H9 (cell line): ENCODE data around the gene FAM72B. TPM values are rescaled to one million over a fixed set of nuclear protein-coding genes. Genes with fewer than 3 reads are reported as not detected.
"Not testable (repeated sequence)": the region's sequence is repeated elsewhere in the genome, so short reads cannot be mapped to it uniquely, and the experiment has no call there.

Source experiments
- DNase-seq: peaks from one replicate; pipeline ENCODE4 v3.0.0-alpha.2; 2017
- H2AFZ ChIP-seq: one replicate; pipeline ENCODE4 v1.6.1; 2013; ENCODE audit warnings: mild to moderate bottlenecking, low read length, control low read depth, moderate library complexity
- H2AK5ac ChIP-seq: 2 replicates; pipeline ENCODE4 v1.6.1; 2013; ENCODE audit warnings: low read length, control low read depth, mixed read lengths; ENCODE audit not compliant: insufficient read length
- H2BK120ac ChIP-seq: one replicate; pipeline ENCODE4 v1.6.1; 2013; ENCODE audit warnings: low read depth, mild to moderate bottlenecking, low read length, control low read depth, inconsistent platforms; ENCODE audit not compliant: poor library complexity, severe bottlenecking
- H2BK12ac ChIP-seq: 2 replicates; pipeline ENCODE4 v1.6.1; 2013; ENCODE audit warnings: low read length, control low read depth, mixed read lengths, low read depth; ENCODE audit not compliant: insufficient read length
- H2BK15ac ChIP-seq: 2 replicates; pipeline ENCODE4 v1.6.1; 2013; ENCODE audit warnings: low read depth, low read length, control low read depth
- H2BK20ac ChIP-seq: one replicate; pipeline ENCODE4 v1.6.1; 2013; ENCODE audit warnings: low read depth, mild to moderate bottlenecking, low read length, control low read depth, inconsistent platforms; ENCODE audit not compliant: poor library complexity, severe bottlenecking
- H2BK5ac ChIP-seq: 2 replicates; pipeline ENCODE4 v1.6.1; 2013; ENCODE audit warnings: low read length, control low read depth, mixed read lengths; ENCODE audit not compliant: insufficient read length
- H3K14ac ChIP-seq: 2 replicates; pipeline ENCODE4 v1.6.1; 2013; ENCODE audit warnings: low read length, control low read depth; ENCODE audit not compliant: insufficient read depth
- H3K18ac ChIP-seq: 2 replicates; pipeline ENCODE4 v1.6.1; 2013; ENCODE audit warnings: low read depth, mild to moderate bottlenecking, mixed read lengths, low read length, control low read depth; ENCODE audit not compliant: insufficient read length
- H3K23ac ChIP-seq: 2 replicates; pipeline ENCODE4 v1.6.1; 2013; ENCODE audit warnings: low read length, control low read depth, mixed read lengths, low read depth; ENCODE audit not compliant: insufficient read length
- H3K23me2 ChIP-seq: 2 replicates; pipeline ENCODE4 v1.6.1; 2013; ENCODE audit warnings: low read depth, mild to moderate bottlenecking, mixed read lengths, low read length, control low read depth; ENCODE audit not compliant: insufficient read length, poor library complexity, severe bottlenecking
- H3K27ac ChIP-seq: 2 replicates; pipeline ENCODE4 v1.5.1; 2013; ENCODE audit warnings: low read length, control low read depth, mixed read lengths, low read depth; ENCODE audit not compliant: insufficient read length
- H3K27me3 ChIP-seq: 2 replicates; pipeline ENCODE4 v1.6.1; 2013; ENCODE audit warnings: low read length, control low read depth, inconsistent platforms; ENCODE audit not compliant: insufficient read depth
- H3K4ac ChIP-seq: 2 replicates; pipeline ENCODE4 v1.6.1; 2013; ENCODE audit warnings: low read depth, mild to moderate bottlenecking, control low read depth, inconsistent platforms, low read length, moderate library complexity
- H3K4me1 ChIP-seq: 2 replicates; pipeline ENCODE4 v1.6.1; 2013; ENCODE audit warnings: low read length, control low read depth, inconsistent platforms; ENCODE audit not compliant: insufficient read depth
- H3K4me2 ChIP-seq: 2 replicates; pipeline ENCODE4 v1.6.1; 2013; ENCODE audit warnings: low read length, control low read depth, mixed read lengths; ENCODE audit not compliant: insufficient read length, insufficient read depth
- H3K56ac ChIP-seq: 2 replicates; pipeline ENCODE4 v1.6.1; 2013; ENCODE audit warnings: low read depth, mild to moderate bottlenecking, mixed read lengths, low read length, control low read depth; ENCODE audit not compliant: insufficient read length
- H3K79me1 ChIP-seq: 2 replicates; pipeline ENCODE4 v1.6.1; 2013; ENCODE audit warnings: low read depth, mild to moderate bottlenecking, moderate library complexity, low read length, control low read depth, inconsistent platforms; ENCODE audit not compliant: insufficient read depth, poor library complexity, severe bottlenecking
- H3K79me2 ChIP-seq: 2 replicates; pipeline ENCODE4 v1.6.1; 2013; ENCODE audit warnings: low read length, control low read depth, inconsistent platforms; ENCODE audit not compliant: insufficient read depth
- H3K9ac ChIP-seq: 2 replicates; pipeline ENCODE4 v1.6.1; 2013; ENCODE audit warnings: low read length, control low read depth, mixed read lengths; ENCODE audit not compliant: insufficient read length; ENCODE audit errors: extremely low read depth
- H3K9me3 ChIP-seq: one replicate; pipeline ENCODE4 v1.6.1; 2013; ENCODE audit warnings: low read depth, low read length, inconsistent platforms; ENCODE audit not compliant: control insufficient read depth
- H3T11ph ChIP-seq: one replicate; pipeline ENCODE4 v1.6.1; 2013; ENCODE audit warnings: mild to moderate bottlenecking, low read length, control low read depth, inconsistent platforms
- H4K20me1 ChIP-seq: one replicate; pipeline ENCODE4 v1.6.1; 2013; ENCODE audit not compliant: control insufficient read depth, insufficient read length, insufficient read depth
- H4K5ac ChIP-seq: 2 replicates; pipeline ENCODE4 v1.6.1; 2013; ENCODE audit warnings: low read depth, mild to moderate bottlenecking, mixed read lengths, low read length, control low read depth; ENCODE audit not compliant: insufficient read length
- H4K8ac ChIP-seq: replicated peaks from 2 replicates; pipeline ENCODE4 v1.6.1; 2013; ENCODE audit warnings: low read length, control low read depth, mixed read lengths, low read depth; ENCODE audit not compliant: insufficient read length
- H4K91ac ChIP-seq: 2 replicates; pipeline ENCODE4 v1.6.1; 2013; ENCODE audit warnings: low read depth, mild to moderate bottlenecking, moderate library complexity, mixed read lengths, low read length, control low read depth; ENCODE audit not compliant: insufficient read length
- H3K27ac Mint-ChIP-seq, 3 experiments: 2 replicates in 2 of 3; 3 replicates in 1 of 3; pipeline ENCODE4 v1.8.0; 2020 to 2021; ENCODE audit warnings: mixed read lengths in 3 of 3, mild to moderate bottlenecking in 1 of 3, moderate library complexity in 1 of 3
- H3K27me3 Mint-ChIP-seq: 2 replicates; pipeline ENCODE4 v1.8.0; 2021; ENCODE audit warnings: low read depth, mild to moderate bottlenecking, moderate library complexity, mixed read lengths
- H3K36me3 Mint-ChIP-seq, 3 experiments: 2 replicates in 2 of 3; 3 replicates in 1 of 3; pipeline ENCODE4 v1.8.0; 2020 to 2021; ENCODE audit warnings: low read depth in 3 of 3, mixed read lengths in 3 of 3; ENCODE audit not compliant: insufficient read depth in 1 of 3
- H3K4me1 Mint-ChIP-seq, 2 experiments: 2 replicates each; pipeline ENCODE4 v1.8.0; 2020; ENCODE audit warnings: mixed read lengths in 2 of 2
- H3K4me3 Mint-ChIP-seq, 2 experiments: 2 replicates in 1 of 2; 3 replicates in 1 of 2; pipeline ENCODE4 v1.8.0; 2020 to 2021; ENCODE audit warnings: mild to moderate bottlenecking in 2 of 2, mixed read lengths in 2 of 2, moderate library complexity in 1 of 2
- H3K9me3 Mint-ChIP-seq, 2 experiments: 2 replicates in 1 of 2; 3 replicates in 1 of 2; pipeline ENCODE4 v1.8.0; 2020; ENCODE audit warnings: mild to moderate bottlenecking in 2 of 2, mixed read lengths in 2 of 2, moderate library complexity in 1 of 2
- WGBS: extraction: QIAGEN DNeasy Blood & Tissue Kit; methylation state at CpG from one replicate; pipeline ENCODE4 v1.1.7; 2013; ENCODE audit warnings: missing lambda C conversion rate, low lambda C conversion rate, mixed read lengths; ENCODE audit not compliant: insufficient read length; ENCODE audit errors: extremely low coverage; 5-methylcytosine and 5-hydroxymethylcytosine counted together
- total RNA-seq: library from RNA; stranded (reverse); gene quantifications from 2 replicates; pipeline ENCODE4 v1.2.1, GENCODE V29; 2021

The FAM72B gene
- total RNA-seq, 1 experiment from 2014 or later, result 8.5 TPM

DNA sequence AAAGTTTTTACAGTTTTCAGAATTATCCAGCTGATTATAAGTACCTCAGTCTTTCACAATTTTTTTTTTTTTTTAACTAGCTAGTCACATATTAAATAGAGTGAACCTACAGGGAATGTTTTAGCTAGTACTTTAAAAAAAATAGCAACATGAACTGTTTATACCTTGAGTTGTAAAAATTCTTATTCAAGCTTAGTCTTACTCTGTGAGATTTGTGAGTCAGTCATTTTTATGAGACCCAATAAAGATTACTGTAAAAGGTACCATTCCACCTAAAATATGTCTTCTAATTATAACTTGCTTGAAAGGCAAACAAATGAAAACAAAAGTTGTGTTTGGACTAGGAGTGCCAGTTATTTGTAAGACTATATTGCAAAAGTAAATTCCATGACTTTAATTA is 5.9 kb downstream of the FAM72B start:
- H3T11ph ChIP-seq, H2BK20ac ChIP-seq, DNase-seq, H2AK5ac ChIP-seq, H3K27me3 Mint-ChIP-seq, H2BK15ac ChIP-seq, H3K4me1 Mint-ChIP-seq, H2BK5ac ChIP-seq, H3K27ac Mint-ChIP-seq, H3K4ac ChIP-seq, H3K4me2 ChIP-seq, H3K23me2 ChIP-seq, H4K8ac ChIP-seq, H2AFZ ChIP-seq, H4K20me1 ChIP-seq, H3K23ac ChIP-seq, H3K56ac ChIP-seq, H4K91ac ChIP-seq, H3K14ac ChIP-seq, H3K18ac ChIP-seq, H3K36me3 Mint-ChIP-seq, H3K79me2 ChIP-seq, H2BK120ac ChIP-seq, H3K27me3 ChIP-seq, H3K79me1 ChIP-seq, H3K9me3 ChIP-seq, H3K9ac ChIP-seq, H3K4me1 ChIP-seq, H3K27ac ChIP-seq, H3K4me3 Mint-ChIP-seq, H2BK12ac ChIP-seq, H4K5ac ChIP-seq, H3K9me3 Mint-ChIP-seq: not testable (repeated sequence)

DNA sequence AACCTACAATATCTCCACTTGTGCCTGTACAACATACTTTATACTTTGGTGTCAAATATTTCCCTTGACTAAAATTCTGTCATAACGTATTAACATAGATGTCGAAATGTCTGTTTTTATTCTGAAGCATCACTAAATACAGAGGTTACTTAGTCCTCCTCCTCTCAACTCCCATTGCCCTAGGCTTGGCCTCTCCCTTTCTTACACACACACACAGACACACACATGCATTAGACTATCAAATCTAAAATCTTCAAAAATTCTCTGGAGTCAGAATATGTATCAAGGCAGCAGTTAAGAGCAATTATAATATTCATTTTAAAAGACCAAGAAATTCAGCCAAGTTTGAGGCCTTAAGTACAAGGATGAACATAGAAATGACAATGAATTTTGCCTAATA is 7.5 kb downstream of the FAM72B start:
- not testable (repeated sequence) for H3K79me1 ChIP-seq, H4K5ac ChIP-seq

More for the DNA sequence above, 7.5 kb downstream of the FAM72B start:
- not testable (repeated sequence) for H2AK5ac ChIP-seq, H3K27ac Mint-ChIP-seq, H3K9ac ChIP-seq, H2BK20ac ChIP-seq, H3K56ac ChIP-seq, H3K9me3 ChIP-seq, H3K23me2 ChIP-seq, H4K8ac ChIP-seq, DNase-seq, H3K23ac ChIP-seq, H3K4me1 Mint-ChIP-seq, H2BK120ac ChIP-seq, H3K27me3 ChIP-seq, H3K4ac ChIP-seq, H2BK12ac ChIP-seq, H3K14ac ChIP-seq, H3K4me3 Mint-ChIP-seq, H3K36me3 Mint-ChIP-seq, H4K20me1 ChIP-seq, H4K91ac ChIP-seq, H3K18ac ChIP-seq, H2AFZ ChIP-seq, H3K27ac ChIP-seq, H3K4me2 ChIP-seq, H2BK15ac ChIP-seq, H3K79me2 ChIP-seq, H3K27me3 Mint-ChIP-seq, H3K4me1 ChIP-seq, H3T11ph ChIP-seq, H3K9me3 Mint-ChIP-seq, H2BK5ac ChIP-seq
- whole genome bisulfite sequencing, result no CpG with 5 or more reads among the region's 2 CpGs
